Thyroid gland (tissue), 4 donors: Measurements from ENCODE around the gene NPSR1. TPM values are rescaled to one million over a fixed set of nuclear protein-coding genes. Genes with fewer than 3 reads are reported as not detected.
"Not testable (repeated sequence)": the region's sequence is repeated elsewhere in the genome, so short reads cannot be mapped to it uniquely, and the experiment has no call there.

ENCODE experiments used
- DNase-seq, 2 donors: peaks; one replicate each; pipeline ENCODE4 v3.0.0-alpha.2; 2019
- H3K27ac ChIP-seq, 3 donors: fragments of 200-600 bp; sonication (generic); 1 replicate in 2 of 3; 2 replicates in 1 of 3; pipeline ENCODE4 v1.5.1; 2016 to 2019; ENCODE audit warnings: mild to moderate bottlenecking in 1 of 3, moderate library complexity in 1 of 3
- H3K27me3 ChIP-seq: fragments of 200-600 bp; sonication (generic); one replicate; pipeline ENCODE4 v1.5.1; 2019
- H3K36me3 ChIP-seq, 2 donors: fragments of 200-600 bp; sonication (generic); one replicate each; pipeline ENCODE4 v1.5.1; 2016 to 2019
- H3K4me1 ChIP-seq, 2 donors: fragments of 200-600 bp; sonication (generic); one replicate each; pipeline ENCODE4 v1.5.1; 2017 to 2019
- H3K4me3 ChIP-seq, 3 donors: fragments of 200-600 bp; sonication (generic); replicated peaks in 1 of 3; 1 replicate in 2 of 3; 2 replicates in 1 of 3; pipeline ENCODE4 v1.5.1; 2016; ENCODE audit warnings: mild to moderate bottlenecking in 1 of 3
- H3K9me3 ChIP-seq: fragments of 200-600 bp; sonication (generic); one replicate; pipeline ENCODE4 v1.5.1; 2017
- CTCF ChIP-seq, 6 experiments: fragments of 200-600 bp in 3 of 6; fragments of 450-650 bp in 3 of 6; sonication (generic) in 3 of 6; IDR thresholded peaks; one replicate each; pipeline ENCODE4 v1.5.1; 2016 to 2019; ENCODE audit warnings: antibody characterized with exemption in 6 of 6, mild to moderate bottlenecking in 2 of 6, inconsistent platforms in 1 of 6, moderate library complexity in 1 of 6
- POLR2A ChIP-seq, 2 donors: fragments of 450-650 bp; IDR thresholded peaks; one replicate each; pipeline ENCODE4 v1.6.1; 2017; ENCODE audit warnings: antibody characterized with exemption in 2 of 2, mild to moderate bottlenecking in 2 of 2, moderate library complexity in 1 of 2
- WGBS, 2 donors: methylation state at CpG; one replicate each; pipeline ENCODE4 v1.1.5; 2017; 5-methylcytosine and 5-hydroxymethylcytosine counted together
- intact Hi-C: fragments of 100-400 bp; cut with DNase I; formaldehyde crosslinking; loops from one replicate; pipeline ENCODE4 v1.15.1; 2023
- total RNA-seq, 4 donors: library from RNA; depleted of rRNA; stranded (reverse); fragments of >200 nt; gene quantifications; one replicate each; pipeline ENCODE4 v1.2.3, GENCODE V29; 2016

Gene NPSR1
- total RNA-seq, 4 donors from 2014 or later: not detected

GRCh38 chr7:34849986-34850385, 192.0 kb downstream of the NPSR1 start:
- Histone ChIP-seq H3K27me3 (no peaks in the 10 kb centered on the region), H3K4me3 (no peak overlapping the region), H3K4me1 (no peaks in the 10 kb centered on the region), H3K9me3 (no peaks in the 10 kb centered on the region), H3K36me3 (no peaks in the 10 kb centered on the region), H3K27ac (no peak overlapping the region)
- TF ChIP-seq POLR2A (IDR thresholded peaks at IDR 0.05): no peak
- no peak for TF ChIP-seq CTCF (IDR thresholded peaks at IDR 0.05)
- DNase-seq: no peak
- 88 to 94% methylated on average over 1 of the region's 1 CpG for WGBS, 2 donors
- intact Hi-C loops: no loop called here

GRCh38 chr7:34850681-34851080, 192.7 kb downstream of the NPSR1 start:
- intact Hi-C loops: no loop called here
- no peaks in the 10 kb centered on the region for H3K27me3 ChIP-seq
- H3K4me3 ChIP-seq: no peak overlapping the region
- TF ChIP-seq POLR2A (IDR thresholded peaks at IDR 0.05) (no peak), CTCF (IDR thresholded peaks at IDR 0.05) (no peak)
- H3K36me3 ChIP-seq: no peaks in the 10 kb centered on the region
- no peak for DNase-seq
- no peak overlapping the region for H3K27ac ChIP-seq
- H3K4me1 ChIP-seq: no peaks in the 10 kb centered on the region
- WGBS, 2 donors: 52% methylated on average over 8 of the region's 8 CpGs
- no peaks in the 10 kb centered on the region for H3K9me3 ChIP-seq

- TF ChIP-seq CTCF (IDR thresholded peaks at IDR 0.05) (no peak), POLR2A (IDR thresholded peaks at IDR 0.05) (no peak)
- Histone ChIP-seq H3K4me1 (no peaks in the 10 kb centered on the region), H3K9me3 (no peaks in the 10 kb centered on the region), H3K4me3 (no peak overlapping the region), H3K27ac (no peak overlapping the region), H3K27me3 (no peaks in the 10 kb centered on the region), H3K36me3 (no peaks in the 10 kb centered on the region)
- DNase-seq: no peak
- intact Hi-C loops: no loop called here
- WGBS, 2 donors: 76 to 77% methylated on average over 2 of the region's 2 CpGs
Measured at GRCh38 chr7:34851431-34851830, 193.4 kb downstream of the NPSR1 start.

GRCh38 chr7:34858444-34858843, 200.4 kb downstream of the NPSR1 start:
- H3K27ac ChIP-seq, H3K4me1 ChIP-seq, H3K4me3 ChIP-seq, H3K27me3 ChIP-seq, intact Hi-C loops, H3K36me3 ChIP-seq, H3K9me3 ChIP-seq, DNase-seq: not testable (repeated sequence)
- WGBS, 2 donors: 81 to 82% methylated on average over 2 of the region's 2 CpGs

GRCh38 chr7:34859281-34859680, 201.3 kb downstream of the NPSR1 start:
- not testable (repeated sequence) for DNase-seq

GRCh38 chr7:34866222-34866621, 208.2 kb downstream of the NPSR1 start:
- whole genome bisulfite sequencing, 2 donors: 82 to 90% methylated on average over 4 to 5 of the region's 5 CpGs

More at GRCh38 chr7:34859281-34859680, 201.3 kb downstream of the NPSR1 start:
- H3K36me3 ChIP-seq, H3K27ac ChIP-seq, H3K27me3 ChIP-seq, intact Hi-C loops, H3K9me3 ChIP-seq, H3K4me3 ChIP-seq, H3K4me1 ChIP-seq: not testable (repeated sequence)
- WGBS, 2 donors: 96% methylated on average over 1 of the region's 1 CpG

GRCh38 chr7:34867341-34867740, 209.3 kb downstream of the NPSR1 start:
- H3K9me3 ChIP-seq, H3K4me1 ChIP-seq, DNase-seq, intact Hi-C loops, H3K36me3 ChIP-seq, H3K4me3 ChIP-seq, H3K27me3 ChIP-seq, H3K27ac ChIP-seq: not testable (repeated sequence)
- 60 to 87% methylated on average over 3 of the region's 3 CpGs for WGBS, 2 donors

More at GRCh38 chr7:34866222-34866621, 208.2 kb downstream of the NPSR1 start:
- H3K9me3 ChIP-seq, H3K36me3 ChIP-seq, H3K4me3 ChIP-seq, intact Hi-C loops, H3K4me1 ChIP-seq, H3K27me3 ChIP-seq, H3K27ac ChIP-seq, DNase-seq: not testable (repeated sequence)

GRCh38 chr7:34868602-34869001, 210.6 kb downstream of the NPSR1 start:
- H3K27ac ChIP-seq, H3K9me3 ChIP-seq, H3K4me1 ChIP-seq, H3K36me3 ChIP-seq, H3K4me3 ChIP-seq, H3K27me3 ChIP-seq, intact Hi-C loops, DNase-seq: not testable (repeated sequence)
- WGBS, 2 donors: 89 to 90% methylated on average over 5 of the region's 5 CpGs
